HT-29 (cell line): ENCODE data around the gene ZNF142. TPM values are rescaled to one million over a fixed set of nuclear protein-coding genes. Genes with fewer than 3 reads are reported as not detected.

Source experiments
- DNase-seq: peaks from one replicate; pipeline ENCODE4 v3.0.0-alpha.2; 2015; ENCODE audit warnings: low spot score
- total RNA-seq: library from RNA; depleted of rRNA; stranded (reverse); fragments of >200 nt; shearing (Covaris generic); gene quantifications from 2 replicates; pipeline ENCODE4 v1.2.3, GENCODE V29; 2014; rRNA removed

The ZNF142 gene
- 22.9 and 24.3 TPM in 2 replicates for total RNA-seq

- peak; percentile 95 for DNase-seq
These were observed at the start of gene ZNF142, which contains the start of gene BCS1L for GRCh38 chr2:218659258-218659987. Gene ZNF142 (minus strand): TSS chr2:218659623. CDS start chr2:218656429, 3,194 bp downstream. Gene BCS1L (plus strand): TSS chr2:218659683. CDS start chr2:218660988, 1,305 bp downstream.

- no peak for DNase-seq
These were observed 48.7 kb upstream of the ZNF142 start for GRCh38 chr2:218708086-218708485.

- DNase-seq, result no peak
These were observed 43.9 kb upstream of the ZNF142 start for GRCh38 chr2:218703341-218703740.

- DNase-seq, result no peak
These were observed 42.4 kb upstream of the ZNF142 start for GRCh38 chr2:218701806-218702205.

- no peak for DNase-seq
These were observed 39.5 kb upstream of the ZNF142 start for GRCh38 chr2:218698885-218699284.

- DNase-seq, result no peak
These were observed 35.2 kb upstream of the ZNF142 start for GRCh38 chr2:218694405-218695145.

GRCh38 chr2:218691234-218691633, 31.8 kb upstream of the ZNF142 start:
- DNase-seq, result no peak

- DNase-seq, result peak; percentile 88
These were observed 28.1 kb upstream of the ZNF142 start for GRCh38 chr2:218687400-218688060.

GRCh38 chr2:218680061-218680460, 20.6 kb upstream of the ZNF142 start:
- DNase-seq, result no peak

- peak; percentile 47 for DNase-seq
These were observed 19.7 kb upstream of the ZNF142 start for GRCh38 chr2:218679119-218679518.

- peak; percentile 89 for DNase-seq
These were observed 12.5 kb upstream of the ZNF142 start, which contains the start of the genes RNF25 and STK36 for GRCh38 chr2:218671654-218672566. Gene RNF25 (minus strand): TSS chr2:218672002. CDS start chr2:218671970, 32 bp downstream. Gene STK36 (plus strand): TSS chr2:218672086. CDS start chr2:218672830, 744 bp downstream.

- peak; percentile 39 for DNase-seq
These were observed 11.8 kb upstream of the ZNF142 start for GRCh38 chr2:218671097-218671653.

GRCh38 chr2:218664653-218665052, 5.2 kb upstream of the ZNF142 start:
- no peak for DNase-seq

GRCh38 chr2:218663901-218664300, 4.5 kb upstream of the ZNF142 start:
- DNase-seq, result no peak

GRCh38 chr2:218662827-218663226, 3.4 kb upstream of the ZNF142 start:
- no peak for DNase-seq

GRCh38 chr2:218662377-218662776, 3.0 kb upstream of the ZNF142 start:
- no peak for DNase-seq

GRCh38 chr2:218659988-218660358, 550 bp upstream of the ZNF142 start:
- DNase-seq, result no peak

- DNase-seq, result peak; percentile 87
These were observed 659 bp downstream of the ZNF142 start for GRCh38 chr2:218658671-218659257.

GRCh38 chr2:218655751-218656150, 3.7 kb downstream of the ZNF142 start:
- no peak for DNase-seq

GRCh38 chr2:218648787-218649100, 10.7 kb downstream of the ZNF142 start:
- no peak for DNase-seq
